Keratinocyte (primary cell): ENCODE data around the gene SAMD5. TPM values are rescaled to one million over a fixed set of nuclear protein-coding genes. Genes with fewer than 3 reads are reported as not detected.

Source experiments
- DNase-seq: peaks from one replicate; pipeline ENCODE4 v3.0.0-alpha.2; 2011; ENCODE audit warnings: low read depth, missing footprints, low spot score
- FAIRE-seq: peaks from 2 replicates; lab custom pipeline; 2011; peaks lifted over from hg19 to GRCh38; lab: Jason Lieb, UNC
- H2AFZ ChIP-seq: 2 replicates; pipeline ENCODE4 v1.6.0; 2012; ENCODE audit warnings: low read length, control low read depth, inconsistent platforms; ENCODE audit not compliant: control insufficient read depth
- H3K27ac ChIP-seq: 2 replicates; pipeline ENCODE4 v1.5.1; 2011; ENCODE audit warnings: low read length; ENCODE audit not compliant: control insufficient read depth, insufficient read depth
- H3K27me3 ChIP-seq: 3 replicates; pipeline ENCODE4 v1.6.0; 2011; ENCODE audit warnings: low read length; ENCODE audit not compliant: control insufficient read depth, insufficient read depth; ENCODE audit errors: extremely low read depth
- H3K36me3 ChIP-seq, 2 experiments: 2 replicates in 1 of 2; 3 replicates in 1 of 2; pipeline ENCODE4 v1.5.1; 2011; ENCODE audit warnings: low read length in 2 of 2, mild to moderate bottlenecking in 1 of 2; ENCODE audit not compliant: control insufficient read depth in 2 of 2, insufficient read depth in 2 of 2; ENCODE audit errors: extremely low read depth in 1 of 2
- H3K4me1 ChIP-seq: 3 replicates; pipeline ENCODE4 v1.5.1; 2011; ENCODE audit warnings: low read length; ENCODE audit not compliant: control insufficient read depth, insufficient read depth; ENCODE audit errors: extremely low read depth
- H3K4me2 ChIP-seq: 3 replicates; pipeline ENCODE4 v1.6.0; 2011; ENCODE audit warnings: low read depth, low read length; ENCODE audit not compliant: control insufficient read depth, insufficient read depth; ENCODE audit errors: extremely low read depth
- H3K4me3 ChIP-seq, 3 experiments: fragments of 200-600 bp in 1 of 3; sonication (generic) in 1 of 3; 2 replicates in 2 of 3; 3 replicates in 1 of 3; pipeline ENCODE4 v1.5.1; 2011 to 2016; ENCODE audit warnings: low read length in 3 of 3, mild to moderate bottlenecking in 3 of 3, control low read depth in 2 of 3, inconsistent platforms in 1 of 3, low read depth in 1 of 3, mixed read lengths in 1 of 3, mixed run types in 1 of 3, moderate library complexity in 1 of 3; ENCODE audit not compliant: control insufficient read depth in 2 of 3, insufficient read depth in 2 of 3; ENCODE audit errors: extremely low read depth in 1 of 3
- H3K79me2 ChIP-seq: 2 replicates; pipeline ENCODE4 v1.6.0; 2012; ENCODE audit warnings: low read length; ENCODE audit not compliant: control insufficient read depth, insufficient read depth
- H3K9ac ChIP-seq: 3 replicates; pipeline ENCODE4 v1.6.0; 2011; ENCODE audit warnings: low read length; ENCODE audit not compliant: control insufficient read depth, insufficient read depth; ENCODE audit errors: extremely low read depth
- H3K9me1 ChIP-seq: 3 replicates; pipeline ENCODE4 v1.6.0; 2011; ENCODE audit warnings: low read length; ENCODE audit not compliant: control insufficient read depth, insufficient read depth; ENCODE audit errors: extremely low read depth
- H3K9me3 ChIP-seq: 2 replicates; pipeline ENCODE4 v1.5.1; 2012; ENCODE audit warnings: low read depth, low read length; ENCODE audit not compliant: control insufficient read depth
- H4K20me1 ChIP-seq: 3 replicates; pipeline ENCODE4 v1.6.0; 2011; ENCODE audit warnings: low read length; ENCODE audit not compliant: control insufficient read depth, insufficient read depth; ENCODE audit errors: extremely low read depth
- CTCF ChIP-seq, 3 experiments: IDR thresholded peaks in 1 of 3; conservative IDR thresholded peaks in 1 of 3; optimal IDR thresholded peaks in 1 of 3; 2 replicates in 2 of 3; 3 replicates in 1 of 3; pipeline versions ENCODE3 to v1.5.1; 2011; ENCODE audit warnings: low read length in 3 of 3, mild to moderate bottlenecking in 3 of 3, moderate library complexity in 2 of 3, control low read depth in 1 of 3, inconsistent platforms in 1 of 3; ENCODE audit not compliant: insufficient read depth in 2 of 3; ENCODE audit errors: extremely low read depth in 1 of 3
- EZH2 ChIP-seq: IDR thresholded peaks from one replicate; pipeline ENCODE4 v1.6.1; 2012; ENCODE audit warnings: inconsistent platforms, mild to moderate bottlenecking, low read length, moderate library complexity
- dilution Hi-C: fragments of 300-500 bp; cut with MboI; formaldehyde crosslinking; loops from one replicate; pipeline ENCODE4 v1.7.0; 2020; ENCODE audit warnings: low sequenced_read_pairs; ENCODE audit not compliant: extremely low pct_ligation_motif_present
- polyA minus RNA-seq, 3 experiments: library from RNA; depleted of rRNA, polyadenylated mRNA; stranded (reverse); fragments of >200 nt; gene quantifications; 1 replicate in 1 of 3; 2 replicates in 1 of 3; 3 replicates in 1 of 3; pipeline ENCODE4 v1.2.3, GENCODE V29; 2011
- polyA plus RNA-seq, 5 experiments: library from polyadenylated mRNA; depleted of rRNA in 3 of 5; stranded (reverse) in 3 of 5; stranded (forward) in 1 of 5; unstranded in 1 of 5; fragments of >200 nt; gene quantifications; 1 replicate in 1 of 5; 2 replicates in 3 of 5; 3 replicates in 1 of 5; pipeline versions ENCODE4 v1.2.1 to v1.2.3, GENCODE V29; 2011 to 2012; ENCODE audit warnings: missing spikeins in 2 of 5, low read depth in 1 of 5, low replicate concordance in 1 of 5

SAMD5 gene
- polyA plus RNA-seq (0.56 to 1.2 TPM (median 0.79 TPM) in 3 replicates), polyA minus RNA-seq (0.20 to 1.1 TPM (median 0.46 TPM) in 3 replicates)
- polyA plus RNA-seq (2011; ENCODE audit: low read depth) = 0.70 TPM
- 0.71 and 1.1 TPM in 2 replicates for polyA plus RNA-seq (2011; cell fraction: cytosol; rRNA removed)
- polyA plus RNA-seq (2011; cell fraction: nucleus; rRNA removed) = 1.4 and 1.7 TPM in 2 replicates
- 0.88 and 1.2 TPM in 2 replicates for polyA plus RNA-seq (2012; ENCODE audit: low replicate concordance)
- polyA minus RNA-seq (2011; cell fraction: cytosol; rRNA and poly(A)+ RNA removed) = 0.77 TPM
- 1.3 and 1.9 TPM in 2 replicates for polyA minus RNA-seq (2011; cell fraction: nucleus; rRNA and poly(A)+ RNA removed)

GRCh38 chr6:147508042-147508865 is at the start of gene SAMD5:
Gene SAMD5, plus strand, starts transcription at chr6:147508690. Its CDS starts 239 bp downstream, at chr6:147508929.
- no peaks in the 10 kb centered on the region for H3K9me1 ChIP-seq
- peak within 1 kb of the TSS; percentile 20 for H3K9ac ChIP-seq
- H3K36me3 ChIP-seq = no peaks in the 10 kb centered on the region
- FAIRE-seq (no peak), DNase-seq (no peak)
- TF ChIP-seq CTCF (optimal IDR thresholded peaks at IDR 0.05 in 1 of 3, IDR thresholded peaks at IDR 0.05 in 1 of 3, conservative IDR thresholded peaks at IDR 0.05 in 1 of 3; ENCODE audit: extremely low read depth in 1 of 3, insufficient read depth in 2 of 3, low read length in 3 of 3) (no peak), EZH2 (peak; percentile 17)
- peak within 1 kb of the TSS; percentile 86 for H2AFZ ChIP-seq
- peaks cover 14% of the 10 kb centered on the region for H3K4me1 ChIP-seq
- no peaks in the 10 kb centered on the region for H4K20me1 ChIP-seq
- no peaks in the 10 kb centered on the region for H3K79me2 ChIP-seq
- no peak within 1 kb of the TSS for H3K27ac ChIP-seq
- H3K4me3 ChIP-seq = peak within 1 kb of the TSS; percentile 55 to 79 (median 78)
- H3K4me2 ChIP-seq = peak within 1 kb of the TSS; percentile 90
- no peaks in the 10 kb centered on the region for H3K9me3 ChIP-seq
- dilution Hi-C loops = no loop called here
- H3K27me3 ChIP-seq = peaks cover 25% of the 10 kb centered on the region

GRCh38 chr6:147459780-147460179 is 48.7 kb upstream of the SAMD5 start:
- FAIRE-seq = no peak
- dilution Hi-C loops = no loop called here

More at GRCh38 chr6:147459780-147460179, 48.7 kb upstream of the SAMD5 start:
- Histone ChIP-seq H3K36me3 (no peaks in the 10 kb centered on the region), H3K9ac (no peak overlapping the region), H3K4me2 (no peak overlapping the region), H3K9me1 (no peaks in the 10 kb centered on the region), H4K20me1 (no peaks in the 10 kb centered on the region), H3K4me3 (no peak overlapping the region), H2AFZ (no peak overlapping the region), H3K79me2 (no peaks in the 10 kb centered on the region), H3K27me3 (no peaks in the 10 kb centered on the region), H3K4me1 (no peaks in the 10 kb centered on the region), H3K9me3 (no peaks in the 10 kb centered on the region), H3K27ac (no peak overlapping the region)
- no peak for DNase-seq
- TF ChIP-seq CTCF (optimal IDR thresholded peaks at IDR 0.05 in 1 of 3, IDR thresholded peaks at IDR 0.05 in 1 of 3, conservative IDR thresholded peaks at IDR 0.05 in 1 of 3; ENCODE audit: extremely low read depth in 1 of 3, insufficient read depth in 2 of 3, low read length in 3 of 3) (no peak), EZH2 (no peak)
